Uterus (tissue), 2 donors: ENCODE results near the gene UBAC1.

Experiments
- POLR2A ChIP-seq, 2 donors: fragments of 450-650 bp; IDR thresholded peaks; one replicate each; pipeline ENCODE4 v1.6.1; 2016; ENCODE audit warnings: antibody characterized with exemption in 2 of 2, mild to moderate bottlenecking in 1 of 2, moderate library complexity in 1 of 2
- TF ChIP-seq, protein P1 (sequence below), 4 experiments: fragments of 200-600 bp in 2 of 4; fragments of 450-650 bp in 2 of 4; sonication (generic) in 2 of 4; IDR thresholded peaks; one replicate each; pipeline ENCODE4 v1.5.1; 2016 to 2019; ENCODE audit warnings: antibody characterized with exemption in 4 of 4, mild to moderate bottlenecking in 2 of 4, moderate library complexity in 1 of 4

- TF ChIP-seq POLR2A (IDR thresholded peaks at IDR 0.05): no peak
- TF ChIP-seq, protein P1, sequence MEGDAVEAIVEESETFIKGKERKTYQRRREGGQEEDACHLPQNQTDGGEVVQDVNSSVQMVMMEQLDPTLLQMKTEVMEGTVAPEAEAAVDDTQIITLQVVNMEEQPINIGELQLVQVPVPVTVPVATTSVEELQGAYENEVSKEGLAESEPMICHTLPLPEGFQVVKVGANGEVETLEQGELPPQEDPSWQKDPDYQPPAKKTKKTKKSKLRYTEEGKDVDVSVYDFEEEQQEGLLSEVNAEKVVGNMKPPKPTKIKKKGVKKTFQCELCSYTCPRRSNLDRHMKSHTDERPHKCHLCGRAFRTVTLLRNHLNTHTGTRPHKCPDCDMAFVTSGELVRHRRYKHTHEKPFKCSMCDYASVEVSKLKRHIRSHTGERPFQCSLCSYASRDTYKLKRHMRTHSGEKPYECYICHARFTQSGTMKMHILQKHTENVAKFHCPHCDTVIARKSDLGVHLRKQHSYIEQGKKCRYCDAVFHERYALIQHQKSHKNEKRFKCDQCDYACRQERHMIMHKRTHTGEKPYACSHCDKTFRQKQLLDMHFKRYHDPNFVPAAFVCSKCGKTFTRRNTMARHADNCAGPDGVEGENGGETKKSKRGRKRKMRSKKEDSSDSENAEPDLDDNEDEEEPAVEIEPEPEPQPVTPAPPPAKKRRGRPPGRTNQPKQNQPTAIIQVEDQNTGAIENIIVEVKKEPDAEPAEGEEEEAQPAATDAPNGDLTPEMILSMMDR (IDR thresholded peaks at IDR 0.05): no peak
These were observed 22.3 kb upstream of the UBAC1 start for GRCh38 chr9:135983208-135984071.
